K562 (cell line): ENCODE data around the gene DNASE2. TPM values are rescaled to one million over a fixed set of nuclear protein-coding genes. Genes with fewer than 3 reads are reported as not detected.

Experiments
- CAMTA2 ChIP-seq: fragments of 250-450 bp; sonication (Bioruptor Pico); conservative IDR thresholded peaks from 2 replicates; pipeline ENCODE4 v1.5.1; 2022
- CBFB ChIP-seq: sonication (generic); formaldehyde crosslinking; IDR thresholded peaks from 2 replicates; pipeline ENCODE4 v1.4.0; 2020; ENCODE audit warnings: mild to moderate bottlenecking, missing genetic modification reagents
- EGR1 ChIP-seq: fragments of 450-650 bp; conservative IDR thresholded peaks from 2 replicates; pipeline ENCODE4 v1.6.1; 2017; ENCODE audit warnings: mild to moderate bottlenecking
- HDAC1 ChIP-seq, 2 experiments: fragments of 450-650 bp; IDR thresholded peaks; 2 replicates each; pipeline ENCODE4 v1.6.1; 2016 to 2017; ENCODE audit warnings: inconsistent platforms in 1 of 2, mild to moderate bottlenecking in 1 of 2, moderate library complexity in 1 of 2
- KAT7 ChIP-seq: sonication (generic); formaldehyde crosslinking; IDR thresholded peaks from 2 replicates; pipeline ENCODE4 v1.8.0; 2022; ENCODE audit warnings: missing genetic modification reagents, mild to moderate bottlenecking, borderline replicate concordance
- MAZ ChIP-seq, 2 experiments: fragments of 450-650 bp in 1 of 2; sonication (generic) in 1 of 2; formaldehyde crosslinking; IDR thresholded peaks in 1 of 2; conservative IDR thresholded peaks in 1 of 2; 2 replicates each; pipeline versions ENCODE4 v1.4.0 to v1.5.0; 2020; ENCODE audit warnings: mild to moderate bottlenecking in 1 of 2, missing genetic modification reagents in 1 of 2
- NFXL1 ChIP-seq: fragments of 450-650 bp; formaldehyde crosslinking; IDR thresholded peaks from 2 replicates; pipeline ENCODE4 v1.4.0; 2021; ENCODE audit warnings: mild to moderate bottlenecking
- NFYB ChIP-seq: IDR thresholded peaks from 2 replicates; pipeline ENCODE4 v1.6.1; 2011; ENCODE audit warnings: mild to moderate bottlenecking, moderate library complexity; ENCODE audit not compliant: insufficient read length; ENCODE audit errors: extremely low read depth
- RFX7 ChIP-seq: fragments of 250-450 bp; sonication (Bioruptor Pico); IDR thresholded peaks from 2 replicates; pipeline ENCODE4 v1.5.1; 2021; ENCODE audit warnings: mild to moderate bottlenecking
- ZBTB8A ChIP-seq: fragments of 450-650 bp; IDR thresholded peaks from 2 replicates; pipeline ENCODE4 v1.6.1; 2018; ENCODE audit warnings: mild to moderate bottlenecking, moderate library complexity; ENCODE audit not compliant: partially characterized antibody
- ZNF263 ChIP-seq: sonication (generic); formaldehyde crosslinking; IDR thresholded peaks from 2 replicates; pipeline ENCODE4 v1.8.0; 2022; ENCODE audit warnings: mild to moderate bottlenecking, missing genetic modification reagents, borderline replicate concordance
- polyA plus RNA-seq, 8 experiments: library from polyadenylated mRNA; depleted of rRNA in 4 of 8; stranded (reverse) in 5 of 8; unstranded in 3 of 8; fragments of >200 nt; fragmentation: Nextera tagmentation in 2 of 8; fragmentation: Illumina TruSeq in 1 of 8; extraction: Ambion mirVana in 2 of 8; extraction: Trizol in 1 of 8; gene quantifications; 2 replicates each; pipeline versions ENCODE4 v1.2.1 to v1.2.3, GENCODE V29; 2011 to 2014; ENCODE audit warnings: inconsistent platforms in 1 of 8, missing spikeins in 1 of 8
- total RNA-seq, 7 experiments: library from RNA; depleted of rRNA in 6 of 7; stranded (reverse); fragments of >200 nt in 6 of 7; fragmentation: Illumina TruSeq in 2 of 7; extraction: Trizol in 2 of 7; gene quantifications; 2 replicates each; pipeline versions ENCODE4 v1.2.1 to v1.2.3, GENCODE V29; 2011 to 2021; ENCODE audit warnings: low replicate concordance in 1 of 7
- TF ChIP-seq, protein P1 (sequence below): fragments of 250-450 bp; sonication (Bioruptor Pico); IDR thresholded peaks from 2 replicates; pipeline ENCODE4 v1.4.0; 2020
- TF ChIP-seq, protein P2 (sequence below), 3 experiments: IDR thresholded peaks in 2 of 3; conservative IDR thresholded peaks in 1 of 3; 2 replicates each; pipeline ENCODE4 v1.5.1; 2011 to 2012; ENCODE audit warnings: low read length in 3 of 3, mild to moderate bottlenecking in 3 of 3, control low read depth in 2 of 3, improper control_type of control experiment in 1 of 3, inconsistent platforms in 1 of 3, low read depth in 1 of 3, mixed read lengths in 1 of 3, moderate library complexity in 1 of 3; ENCODE audit not compliant: insufficient read depth in 2 of 3
- TF ChIP-seq, protein P3 (sequence below): sonication (generic); formaldehyde crosslinking; IDR thresholded peaks from 2 replicates; pipeline ENCODE4 v1.8.1; 2023; ENCODE audit warnings: mild to moderate bottlenecking, missing genetic modification reagents
- TF ChIP-seq, protein P4 (sequence below): fragments of 450-650 bp; conservative IDR thresholded peaks from 2 replicates; pipeline ENCODE4 v1.6.1; 2016; ENCODE audit warnings: missing genetic modification characterization, low read depth, mild to moderate bottlenecking, control low read depth, missing compliant biosample characterization

DNASE2 gene
- total and polyA plus RNA-seq, 9 of the 15 experiments (the other 6 are each of a cell fraction or from before 2014, with no cell fraction given) = 4.4 to 27.0 (median 20.2) TPM

DNA sequence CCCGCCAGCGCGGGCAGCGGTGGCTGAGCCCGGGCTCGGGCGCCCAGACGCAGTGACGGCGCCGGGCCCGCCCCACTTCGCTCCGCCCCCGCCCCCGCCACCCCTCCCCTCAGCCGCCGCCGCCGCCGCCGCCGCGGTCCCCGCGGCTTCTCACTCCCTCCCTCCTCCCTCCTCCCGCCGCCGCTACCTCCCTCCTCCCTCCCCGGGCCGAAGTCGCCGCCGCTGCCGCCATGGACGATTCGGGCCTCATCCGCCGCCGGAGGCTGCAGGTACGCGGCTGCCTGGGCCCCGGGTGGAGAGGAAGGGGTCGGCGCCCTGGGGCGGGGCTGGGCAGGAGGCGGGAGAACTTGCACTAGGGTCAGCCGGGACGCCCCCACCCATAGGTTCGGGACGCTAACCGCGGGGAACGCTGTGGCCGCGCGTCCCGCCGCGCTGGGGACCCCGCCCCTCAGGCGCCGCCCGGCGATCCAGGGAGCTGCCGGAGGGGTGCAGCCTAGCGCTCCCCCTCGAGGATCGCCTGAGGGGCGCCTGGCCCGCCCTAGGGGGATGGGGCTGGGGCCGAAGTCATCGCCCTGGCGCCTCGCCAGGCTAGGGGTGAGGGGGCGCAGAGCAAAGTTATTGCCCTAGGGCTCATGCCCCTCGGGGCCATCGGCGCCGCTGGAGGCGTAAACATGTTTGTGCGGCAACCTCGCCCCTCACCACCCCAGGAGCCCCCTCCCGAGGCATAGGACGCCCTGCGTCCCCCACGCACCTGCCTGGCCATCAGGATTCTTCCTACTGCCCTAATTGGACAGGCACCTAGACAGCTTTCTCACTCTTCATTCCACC is 47.3 kb downstream of the DNASE2 start (continued):
- TF ChIP-seq CAMTA2 (CRISPR knock-in tag) = no peak
- TF ChIP-seq ZBTB8A = no peak
- TF ChIP-seq HDAC1 (IDR thresholded peaks at IDR 0.05) = 0 out of 4 replicates have a peak, but pooled peaks of 1 of the 2 experiments have one; percentile 24
- TF ChIP-seq EGR1 = no peak
- no peak for TF ChIP-seq CBFB
- no peak for TF ChIP-seq NFXL1 (CRISPR knock-in tag)
- TF ChIP-seq, protein P1, sequence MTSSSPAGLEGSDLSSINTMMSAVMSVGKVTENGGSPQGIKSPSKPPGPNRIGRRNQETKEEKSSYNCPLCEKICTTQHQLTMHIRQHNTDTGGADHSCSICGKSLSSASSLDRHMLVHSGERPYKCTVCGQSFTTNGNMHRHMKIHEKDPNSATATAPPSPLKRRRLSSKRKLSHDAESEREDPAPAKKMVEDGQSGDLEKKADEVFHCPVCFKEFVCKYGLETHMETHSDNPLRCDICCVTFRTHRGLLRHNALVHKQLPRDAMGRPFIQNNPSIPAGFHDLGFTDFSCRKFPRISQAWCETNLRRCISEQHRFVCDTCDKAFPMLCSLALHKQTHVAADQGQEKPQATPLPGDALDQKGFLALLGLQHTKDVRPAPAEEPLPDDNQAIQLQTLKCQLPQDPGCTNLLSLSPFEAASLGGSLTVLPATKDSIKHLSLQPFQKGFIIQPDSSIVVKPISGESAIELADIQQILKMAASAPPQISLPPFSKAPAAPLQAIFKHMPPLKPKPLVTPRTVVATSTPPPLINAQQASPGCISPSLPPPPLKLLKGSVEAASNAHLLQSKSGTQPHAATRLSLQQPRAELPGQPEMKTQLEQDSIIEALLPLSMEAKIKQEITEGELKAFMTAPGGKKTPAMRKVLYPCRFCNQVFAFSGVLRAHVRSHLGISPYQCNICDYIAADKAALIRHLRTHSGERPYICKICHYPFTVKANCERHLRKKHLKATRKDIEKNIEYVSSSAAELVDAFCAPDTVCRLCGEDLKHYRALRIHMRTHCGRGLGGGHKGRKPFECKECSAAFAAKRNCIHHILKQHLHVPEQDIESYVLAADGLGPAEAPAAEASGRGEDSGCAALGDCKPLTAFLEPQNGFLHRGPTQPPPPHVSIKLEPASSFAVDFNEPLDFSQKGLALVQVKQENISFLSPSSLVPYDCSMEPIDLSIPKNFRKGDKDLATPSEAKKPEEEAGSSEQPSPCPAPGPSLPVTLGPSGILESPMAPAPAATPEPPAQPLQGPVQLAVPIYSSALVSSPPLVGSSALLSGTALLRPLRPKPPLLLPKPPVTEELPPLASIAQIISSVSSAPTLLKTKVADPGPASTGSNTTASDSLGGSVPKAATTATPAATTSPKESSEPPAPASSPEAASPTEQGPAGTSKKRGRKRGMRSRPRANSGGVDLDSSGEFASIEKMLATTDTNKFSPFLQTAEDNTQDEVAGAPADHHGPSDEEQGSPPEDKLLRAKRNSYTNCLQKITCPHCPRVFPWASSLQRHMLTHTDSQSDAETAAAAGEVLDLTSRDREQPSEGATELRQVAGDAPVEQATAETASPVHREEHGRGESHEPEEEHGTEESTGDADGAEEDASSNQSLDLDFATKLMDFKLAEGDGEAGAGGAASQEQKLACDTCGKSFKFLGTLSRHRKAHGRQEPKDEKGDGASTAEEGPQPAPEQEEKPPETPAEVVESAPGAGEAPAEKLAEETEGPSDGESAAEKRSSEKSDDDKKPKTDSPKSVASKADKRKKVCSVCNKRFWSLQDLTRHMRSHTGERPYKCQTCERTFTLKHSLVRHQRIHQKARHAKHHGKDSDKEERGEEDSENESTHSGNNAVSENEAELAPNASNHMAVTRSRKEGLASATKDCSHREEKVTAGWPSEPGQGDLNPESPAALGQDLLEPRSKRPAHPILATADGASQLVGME (CRISPR knock-in tag) = no peak
- TF ChIP-seq, protein P2, sequence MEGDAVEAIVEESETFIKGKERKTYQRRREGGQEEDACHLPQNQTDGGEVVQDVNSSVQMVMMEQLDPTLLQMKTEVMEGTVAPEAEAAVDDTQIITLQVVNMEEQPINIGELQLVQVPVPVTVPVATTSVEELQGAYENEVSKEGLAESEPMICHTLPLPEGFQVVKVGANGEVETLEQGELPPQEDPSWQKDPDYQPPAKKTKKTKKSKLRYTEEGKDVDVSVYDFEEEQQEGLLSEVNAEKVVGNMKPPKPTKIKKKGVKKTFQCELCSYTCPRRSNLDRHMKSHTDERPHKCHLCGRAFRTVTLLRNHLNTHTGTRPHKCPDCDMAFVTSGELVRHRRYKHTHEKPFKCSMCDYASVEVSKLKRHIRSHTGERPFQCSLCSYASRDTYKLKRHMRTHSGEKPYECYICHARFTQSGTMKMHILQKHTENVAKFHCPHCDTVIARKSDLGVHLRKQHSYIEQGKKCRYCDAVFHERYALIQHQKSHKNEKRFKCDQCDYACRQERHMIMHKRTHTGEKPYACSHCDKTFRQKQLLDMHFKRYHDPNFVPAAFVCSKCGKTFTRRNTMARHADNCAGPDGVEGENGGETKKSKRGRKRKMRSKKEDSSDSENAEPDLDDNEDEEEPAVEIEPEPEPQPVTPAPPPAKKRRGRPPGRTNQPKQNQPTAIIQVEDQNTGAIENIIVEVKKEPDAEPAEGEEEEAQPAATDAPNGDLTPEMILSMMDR (IDR thresholded peaks at IDR 0.05 in 2 of 3, conservative IDR thresholded peaks at IDR 0.05 in 1 of 3; ENCODE audit: insufficient read depth in 2 of 3, low read depth in 1 of 3, low read length in 3 of 3) = 0 out of 6 replicates have a peak, but pooled peaks of 1 of the 3 experiments have one; percentile 15
- TF ChIP-seq, protein P3, sequence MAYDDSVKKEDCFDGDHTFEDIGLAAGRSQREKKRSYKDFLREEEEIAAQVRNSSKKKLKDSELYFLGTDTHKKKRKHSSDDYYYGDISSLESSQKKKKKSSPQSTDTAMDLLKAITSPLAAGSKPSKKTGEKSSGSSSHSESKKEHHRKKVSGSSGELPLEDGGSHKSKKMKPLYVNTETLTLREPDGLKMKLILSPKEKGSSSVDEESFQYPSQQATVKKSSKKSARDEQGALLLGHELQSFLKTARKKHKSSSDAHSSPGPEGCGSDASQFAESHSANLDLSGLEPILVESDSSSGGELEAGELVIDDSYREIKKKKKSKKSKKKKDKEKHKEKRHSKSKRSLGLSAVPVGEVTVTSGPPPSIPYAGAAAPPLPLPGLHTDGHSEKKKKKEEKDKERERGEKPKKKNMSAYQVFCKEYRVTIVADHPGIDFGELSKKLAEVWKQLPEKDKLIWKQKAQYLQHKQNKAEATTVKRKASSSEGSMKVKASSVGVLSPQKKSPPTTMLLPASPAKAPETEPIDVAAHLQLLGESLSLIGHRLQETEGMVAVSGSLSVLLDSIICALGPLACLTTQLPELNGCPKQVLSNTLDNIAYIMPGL = no peak
- TF ChIP-seq ZNF263 (CRISPR knock-in tag) = peak; percentile 98
- TF ChIP-seq MAZ (CRISPR knock-in tag; conservative IDR thresholded peaks at IDR 0.05 in 1 of 2, IDR thresholded peaks at IDR 0.05 in 1 of 2) = peak; percentile 72 to 78
- TF ChIP-seq RFX7 (CRISPR knock-in tag) = no peak
- 0 out of 2 replicates have a peak, but pooled peaks have one; percentile 45 for TF ChIP-seq KAT7
- TF ChIP-seq NFYB = no peak
- TF ChIP-seq, protein P4, sequence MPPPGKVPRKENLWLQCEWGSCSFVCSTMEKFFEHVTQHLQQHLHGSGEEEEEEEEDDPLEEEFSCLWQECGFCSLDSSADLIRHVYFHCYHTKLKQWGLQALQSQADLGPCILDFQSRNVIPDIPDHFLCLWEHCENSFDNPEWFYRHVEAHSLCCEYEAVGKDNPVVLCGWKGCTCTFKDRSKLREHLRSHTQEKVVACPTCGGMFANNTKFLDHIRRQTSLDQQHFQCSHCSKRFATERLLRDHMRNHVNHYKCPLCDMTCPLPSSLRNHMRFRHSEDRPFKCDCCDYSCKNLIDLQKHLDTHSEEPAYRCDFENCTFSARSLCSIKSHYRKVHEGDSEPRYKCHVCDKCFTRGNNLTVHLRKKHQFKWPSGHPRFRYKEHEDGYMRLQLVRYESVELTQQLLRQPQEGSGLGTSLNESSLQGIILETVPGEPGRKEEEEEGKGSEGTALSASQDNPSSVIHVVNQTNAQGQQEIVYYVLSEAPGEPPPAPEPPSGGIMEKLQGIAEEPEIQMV (tag) = no peak
